ENCODE data around the gene CRIM1. TPM values are rescaled to one million over a fixed set of nuclear protein-coding genes. Genes with fewer than 3 reads are reported as not detected.

The CRIM1 gene
- total and polyA plus RNA-seq, 2 of the 8 experiments (the other 6 are each of a cell fraction or from before 2014, with no cell fraction given), result 9.4 to 28.4 TPM

GRCh38 chr2:36446294-36446693 is 90.7 kb downstream of the CRIM1 start:
- Histone ChIP-seq H4K5ac (ENCODE audit: insufficient read length, low read depth, low read length) (no peak overlapping the region), H2BK15ac (ENCODE audit: low read length) (no peak overlapping the region), H4K8ac (ENCODE audit: extremely low read depth, insufficient read depth, low read length) (no peak overlapping the region), H3K9me3 (ENCODE audit: insufficient read depth in 2 of 2, low read depth in 1 of 2, low read length in 1 of 2) (no peaks in the 10 kb centered on the region), H3K23me2 (ENCODE audit: low read depth, low read length) (no peaks in the 10 kb centered on the region), H3K9ac (replicated peaks in 1 of 4; ENCODE audit: extremely low read depth in 1 of 4, low read depth in 3 of 4, low read length in 3 of 4) (no peak overlapping the region), H4K91ac (replicated peaks; ENCODE audit: insufficient read length, low read length) (no peak overlapping the region), H2BK20ac (ENCODE audit: low read length) (no peak overlapping the region), H2AFZ (ENCODE audit: low read length) (no peak overlapping the region), H2BK12ac (ENCODE audit: low read depth, low read length) (no peak overlapping the region), H3K79me2 (ENCODE audit: control insufficient read depth in 1 of 2, insufficient read depth in 2 of 2, low read length in 2 of 2) (peaks cover 0 to 2% of the 10 kb centered on the region in 2 experiments; a peak in 1 of 4 replicates), H3K27me3 (replicated peaks in 1 of 4; ENCODE audit: control insufficient read depth in 3 of 4, extremely low read depth in 1 of 4, insufficient read depth in 3 of 4, low read length in 3 of 4) (no peaks in the 10 kb centered on the region), H2BK120ac (replicated peaks; ENCODE audit: low read depth, low read length) (no peak overlapping the region), H3K56ac (replicated peaks; ENCODE audit: insufficient read length, low read depth, low read length) (no peak overlapping the region), H3K79me1 (ENCODE audit: low read depth, low read length) (no peaks in the 10 kb centered on the region; the same call in 1 of the 2 replicates), H3K27ac (ENCODE audit: low read depth, low read length) (no peak overlapping the region), H4K20me1 (replicated peaks in 1 of 2; ENCODE audit: control insufficient read depth in 1 of 2, insufficient read depth in 2 of 2, low read length in 2 of 2) (peaks cover 0 to 1% of the 10 kb centered on the region in 2 experiments), H3K4me3 (ENCODE audit: extremely low read depth in 1 of 4, insufficient read depth in 2 of 4, low read depth in 3 of 4, low read length in 4 of 4) (no peak overlapping the region), H2AK5ac (ENCODE audit: low read depth, low read length) (no peak overlapping the region), H3K23ac (ENCODE audit: insufficient read length) (no peak overlapping the region), H3K14ac (ENCODE audit: insufficient read length) (no peak overlapping the region), H3K18ac (ENCODE audit: extremely low read depth, low read length) (no peak overlapping the region), H3K36me3 (ENCODE audit: control insufficient read depth in 2 of 4, insufficient read depth in 4 of 4, low read length in 3 of 4) (peaks cover 3 to 45% (median 30%) of the 10 kb centered on the region in 4 experiments; a peak in 7 of 8 replicates), H2BK5ac (ENCODE audit: low read depth, low read length) (no peak overlapping the region), H3K4me2 (ENCODE audit: insufficient read depth in 1 of 2, low read depth in 2 of 2, low read length in 2 of 2) (no peak overlapping the region), H3K4ac (replicated peaks; ENCODE audit: insufficient read length, low read depth, low read length) (no peak overlapping the region), H3K4me1 (replicated peaks in 1 of 4; ENCODE audit: control insufficient read depth in 3 of 4, insufficient read depth in 4 of 4, low read length in 3 of 4) (no peaks in the 10 kb centered on the region)
- FAIRE-seq (no peak), DNase-seq (ENCODE audit: low read depth in 1 of 2, low spot score in 2 of 2) (no peak)
- 87% methylated on average over 3 of the region's 3 CpGs; no CpG with 5 or more reads in 1 of the 2 experiments for WGBS, 2 experiments (ENCODE audit: extremely low coverage in 1 of 2, insufficient coverage in 1 of 2, insufficient read length in 1 of 2, insufficient replicate concordance in 2 of 2, low coverage in 1 of 2, low lambda C conversion rate in 2 of 2, missing lambda C conversion rate in 1 of 2)
- no peak for TF ChIP-seq TAF1 (IDR thresholded peaks at IDR 0.05; ENCODE audit: low read depth, low read length)
- no peak for TF ChIP-seq E2F6 (IDR thresholded peaks at IDR 0.05)
- no peak for TF ChIP-seq SP4 (IDR thresholded peaks at IDR 0.05; ENCODE audit: low read length)
- no peak for TF ChIP-seq BCL11A (IDR thresholded peaks at IDR 0.05; ENCODE audit: low read depth in 2 of 2, low read length in 2 of 2)
- TF ChIP-seq CHD1 (IDR thresholded peaks at IDR 0.05; ENCODE audit: low read depth, low read length), result no peak
- no peak for TF ChIP-seq RNF2 (IDR thresholded peaks at IDR 0.05; ENCODE audit: borderline replicate concordance, low read depth, low read length, missing control alignments, poor library complexity, severe bottlenecking)
- no peak for TF ChIP-seq BACH1 (IDR thresholded peaks at IDR 0.05; ENCODE audit: low read length)
- no peak for TF ChIP-seq CTBP2 (IDR thresholded peaks at IDR 0.05; ENCODE audit: borderline replicate concordance, insufficient read depth, insufficient read length, low read length)
- TF ChIP-seq RXRA (IDR thresholded peaks at IDR 0.05; ENCODE audit: insufficient read depth, low read depth, low read length), result no peak
- TF ChIP-seq RAD21 (IDR thresholded peaks at IDR 0.05 in 1 of 2, conservative IDR thresholded peaks at IDR 0.05 in 1 of 2; ENCODE audit: low read depth in 2 of 2, low read length in 2 of 2), result no peak
- TF ChIP-seq SIRT6 (IDR thresholded peaks at IDR 0.05; ENCODE audit: low read length), result no peak
- TF ChIP-seq POLR2AphosphoS5 (IDR thresholded peaks at IDR 0.05; ENCODE audit: low read depth, low read length), result no peak
- no peak for TF ChIP-seq CEBPB (IDR thresholded peaks at IDR 0.05; ENCODE audit: low read depth, low read length)
- POLR2A ChIA-PET (ENCODE audit: partially characterized antibody), result interaction anchor here (0.6 kb wide), 1 partner anchor 57 kb away, joined by 3 read pairs; no protein-coding TSS in a partner anchor
- CTCF ChIA-PET (ENCODE audit: partially characterized antibody), result interaction anchor here (0.6 kb wide), 1 partner anchor 13 kb away, joined by 3 read pairs; no protein-coding TSS in a partner anchor
